Erythroblast (primary cell): ENCODE results near the gene HOXC5.

Experiments used
- DNase-seq, 2 experiments: peaks; one replicate each; lab custom pipeline; 2025; lab: John Stamatoyannopoulos, UW
- GATA1 ChIP-seq: IDR thresholded peaks from 2 replicates; pipeline ENCODE4 v1.6.1; 2011; ENCODE audit warnings: low read depth, mild to moderate bottlenecking, control low read depth, low read length, moderate library complexity
- POLR2A ChIP-seq: IDR thresholded peaks from 2 replicates; pipeline ENCODE4 v1.6.1; 2011; ENCODE audit warnings: mild to moderate bottlenecking, low read length

HOXC5 gene

DNA sequence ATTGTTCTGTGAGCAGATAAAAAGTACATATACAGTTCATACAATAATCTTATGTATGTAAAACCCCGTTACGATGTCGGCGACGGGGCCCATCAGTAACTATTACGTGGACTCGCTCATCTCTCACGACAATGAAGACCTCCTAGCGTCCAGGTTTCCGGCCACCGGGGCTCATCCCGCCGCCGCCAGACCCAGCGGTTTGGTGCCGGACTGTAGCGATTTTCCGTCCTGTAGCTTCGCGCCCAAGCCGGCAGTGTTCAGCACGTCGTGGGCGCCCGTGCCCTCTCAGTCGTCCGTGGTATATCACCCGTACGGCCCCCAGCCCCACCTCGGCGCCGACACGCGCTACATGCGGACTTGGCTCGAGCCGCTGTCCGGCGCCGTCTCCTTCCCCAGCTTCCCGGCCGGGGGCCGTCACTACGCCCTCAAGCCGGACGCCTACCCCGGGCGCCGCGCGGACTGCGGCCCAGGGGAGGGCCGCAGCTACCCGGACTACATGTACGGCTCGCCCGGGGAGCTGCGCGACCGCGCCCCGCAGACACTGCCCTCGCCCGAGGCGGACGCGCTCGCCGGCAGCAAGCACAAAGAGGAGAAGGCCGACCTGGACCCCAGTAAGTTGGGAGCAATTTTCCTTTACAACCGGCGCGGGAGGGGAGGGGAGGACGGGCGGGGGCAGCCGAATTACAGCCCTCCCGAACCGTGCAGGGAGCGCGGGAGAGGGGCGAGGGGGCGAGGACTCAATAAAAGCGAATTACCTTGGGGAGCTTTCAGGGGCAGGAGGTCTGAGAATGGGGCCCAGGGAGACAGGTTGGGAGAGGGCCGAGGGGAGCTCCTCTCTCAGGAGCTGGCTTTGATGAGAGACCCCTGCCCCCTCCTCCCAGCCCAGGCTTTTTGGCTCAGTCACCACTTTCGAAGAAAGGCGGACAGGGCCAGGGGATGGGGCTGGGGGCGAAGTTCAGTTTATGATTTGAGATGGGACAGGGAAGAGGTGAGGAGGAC lies 32.4 kb upstream of the HOXC5 start, which contains the start of gene HOXC9:
TSS of gene HOXC9 (plus strand) at position 46 of the 999 bp plus-strand sequence. CDS start at position 74, 28 bp downstream.
- TF ChIP-seq POLR2A (no peak), GATA1 (no peak)
- DNase-seq, result no peak

DNA sequence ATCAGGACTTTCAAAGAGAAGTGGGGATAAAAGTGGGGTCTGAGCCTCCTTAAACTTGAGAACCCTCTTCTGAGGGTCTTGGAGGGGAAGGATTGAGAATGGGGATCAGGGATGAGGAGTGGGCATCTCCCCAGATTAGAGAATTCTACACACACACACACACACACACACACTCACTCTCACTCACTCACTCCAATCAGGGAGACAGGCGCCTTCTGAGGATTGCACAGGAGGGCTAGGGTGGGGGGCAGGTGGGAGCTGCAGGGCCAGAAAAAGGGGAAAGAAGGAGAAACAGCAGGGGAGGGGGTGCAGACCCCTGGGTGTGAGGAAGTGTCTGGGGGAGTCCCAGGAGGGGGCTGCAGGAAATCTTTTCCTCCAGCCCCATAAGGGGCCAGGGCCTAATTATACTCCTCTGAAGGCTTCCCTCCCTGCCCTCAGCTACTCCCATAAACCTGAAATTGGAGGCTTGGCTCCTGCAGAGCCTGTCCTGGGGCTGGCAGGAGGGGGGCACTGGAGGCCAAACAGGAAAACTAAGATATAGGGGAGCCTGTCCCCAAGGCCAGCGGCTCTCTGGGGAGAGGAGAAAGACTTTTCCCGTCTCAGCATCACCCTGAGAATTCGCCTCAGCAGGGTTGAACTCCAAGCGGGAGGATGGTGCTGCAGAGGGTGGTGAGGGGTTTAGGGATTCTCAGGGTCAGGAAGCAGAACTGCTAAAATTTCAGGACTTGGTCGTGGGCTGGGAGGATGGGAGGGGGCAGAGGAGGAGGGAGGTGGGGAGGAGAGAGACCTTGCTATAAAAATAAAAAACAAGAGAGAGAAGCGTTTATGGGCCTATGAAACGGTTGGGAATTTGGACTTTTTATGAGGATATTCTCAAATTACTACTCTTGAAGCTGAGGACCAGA lies 31.3 kb upstream of the HOXC5 start:
- TF ChIP-seq POLR2A (no peak), GATA1 (no peak)
- DNase-seq, result no peak

DNA sequence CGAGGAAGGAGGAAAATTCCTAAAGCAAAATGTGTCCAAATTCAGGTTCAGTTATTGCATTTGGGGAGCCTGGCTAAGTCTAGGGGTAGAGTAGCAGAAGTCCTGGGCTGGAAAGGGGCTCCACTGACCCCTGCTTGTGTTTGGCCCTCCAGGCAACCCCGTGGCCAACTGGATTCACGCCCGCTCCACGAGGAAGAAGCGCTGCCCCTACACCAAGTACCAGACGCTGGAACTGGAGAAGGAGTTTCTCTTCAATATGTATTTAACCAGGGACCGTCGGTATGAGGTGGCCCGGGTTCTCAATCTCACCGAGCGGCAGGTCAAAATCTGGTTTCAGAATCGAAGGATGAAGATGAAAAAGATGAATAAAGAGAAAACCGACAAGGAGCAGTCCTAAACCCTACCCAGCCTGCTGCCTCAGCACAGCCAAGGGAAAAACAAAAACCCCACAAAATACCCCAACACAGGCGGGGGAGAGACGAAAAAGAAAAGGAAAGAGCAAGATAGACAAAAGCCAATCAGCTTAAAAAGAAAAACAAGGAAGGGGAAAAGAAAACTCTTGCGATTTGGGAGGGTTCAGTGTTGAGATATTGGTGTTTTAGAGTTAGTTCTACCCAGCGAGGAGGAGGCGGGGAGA lies 30.5 kb upstream of the HOXC5 start:
- no peak for DNase-seq
- no peak for TF ChIP-seq GATA1
- TF ChIP-seq POLR2A, result no peak

- TF ChIP-seq POLR2A, result no peak
- no peak for TF ChIP-seq GATA1
- no peak for DNase-seq
These were observed 29.9 kb upstream of the HOXC5 start for GRCh38 chr12:54002915-54003389.

- TF ChIP-seq GATA1 (no peak), POLR2A (no peak)
- DNase-seq, result no peak
These were observed 29.2 kb upstream of the HOXC5 start for GRCh38 chr12:54003625-54004024.

- TF ChIP-seq POLR2A (no peak), GATA1 (no peak)
- DNase-seq, result no peak
These were observed 28.6 kb upstream of the HOXC5 start for GRCh38 chr12:54004063-54004840.

DNA sequence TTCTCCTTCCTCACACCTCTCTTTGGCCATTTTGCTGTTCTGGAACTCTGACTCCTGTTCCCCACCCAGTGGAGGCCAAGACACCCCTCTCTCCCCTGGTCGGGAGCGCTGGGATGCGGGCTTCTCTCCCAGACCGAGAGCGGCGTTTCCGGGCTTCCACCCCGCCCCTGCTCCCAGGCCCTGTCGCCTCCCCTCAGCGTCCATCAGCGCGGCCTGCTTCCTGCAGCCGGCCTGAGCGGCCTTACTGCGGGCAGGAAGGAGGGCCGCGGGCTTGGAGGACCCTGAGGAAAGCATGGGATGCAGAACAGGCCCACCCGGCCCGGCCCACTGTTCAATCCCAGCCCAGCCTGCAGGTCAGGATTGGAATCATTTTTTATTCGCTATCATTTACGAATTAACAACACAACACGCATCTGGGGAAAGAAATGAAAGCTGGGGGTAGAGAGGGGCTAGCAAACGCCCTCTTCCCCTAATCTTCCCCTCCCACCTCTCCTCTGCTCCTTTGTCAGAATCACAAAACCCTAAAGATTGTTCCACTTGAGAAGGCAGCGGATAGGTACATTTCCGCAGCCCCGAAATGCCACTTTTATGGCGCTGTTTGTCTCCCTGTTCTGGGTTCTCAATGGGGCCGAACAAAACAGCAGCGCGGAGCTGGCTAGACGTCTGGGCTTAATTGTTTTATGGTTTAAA lies 27.9 kb upstream of the HOXC5 start:
- no peak for DNase-seq
- no peak for TF ChIP-seq POLR2A

DNA sequence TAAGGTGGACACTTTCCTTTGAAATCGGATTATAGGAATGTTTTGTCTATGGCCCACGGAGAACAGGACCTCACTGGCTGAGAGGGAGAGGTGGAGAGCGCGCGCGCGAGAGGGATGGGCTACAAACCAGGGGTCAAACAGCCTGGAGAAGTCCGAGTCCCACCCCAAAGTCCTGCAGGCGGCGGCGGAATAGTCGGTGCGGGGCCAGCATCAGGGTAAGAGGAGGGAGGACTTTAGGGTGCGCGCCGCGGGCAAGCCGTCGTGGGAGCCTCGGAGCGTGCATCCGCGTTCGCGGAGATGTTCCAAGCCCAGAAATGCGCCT lies 27.4 kb upstream of the HOXC5 start:
- DNase-seq, result no peak
- TF ChIP-seq GATA1 (no peak), POLR2A (no peak)

DNA sequence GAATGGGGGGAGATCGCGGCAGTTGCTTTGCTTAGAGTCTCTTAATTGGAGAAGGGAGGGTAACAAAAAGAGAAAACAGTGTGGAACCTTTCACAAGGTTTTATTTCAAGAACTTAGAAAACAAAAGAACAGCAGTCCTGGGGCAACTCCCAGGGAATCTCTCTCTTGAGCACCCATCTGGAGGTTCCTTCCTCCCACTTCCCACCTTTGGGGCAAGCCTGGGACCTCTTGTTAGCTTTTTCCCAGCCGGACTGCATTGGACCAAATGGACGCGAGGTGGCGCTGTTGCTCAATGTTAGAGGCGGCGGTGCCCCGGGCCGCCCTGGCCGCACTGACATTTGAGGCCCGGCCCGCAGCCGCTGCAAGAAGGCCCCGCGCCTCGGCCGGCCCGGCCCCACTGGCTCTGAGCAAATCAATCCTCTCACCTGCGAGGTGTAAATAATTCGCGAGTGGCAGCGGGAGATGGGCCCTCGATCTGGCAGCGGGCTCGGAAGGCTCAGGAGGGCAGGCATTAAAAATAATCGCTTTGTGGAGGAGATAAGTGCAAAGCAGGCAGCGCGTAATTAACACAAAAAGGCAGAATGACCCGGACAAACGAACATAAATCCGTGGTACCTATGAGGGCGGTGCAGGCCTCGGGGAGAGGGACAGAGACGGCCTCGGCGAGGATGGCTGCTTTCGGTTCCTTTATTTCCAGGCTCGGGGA lies 26.8 kb upstream of the HOXC5 start:
- DNase-seq, result peak; percentile 76 to 89
- TF ChIP-seq POLR2A (no peak), GATA1 (no peak)

DNA sequence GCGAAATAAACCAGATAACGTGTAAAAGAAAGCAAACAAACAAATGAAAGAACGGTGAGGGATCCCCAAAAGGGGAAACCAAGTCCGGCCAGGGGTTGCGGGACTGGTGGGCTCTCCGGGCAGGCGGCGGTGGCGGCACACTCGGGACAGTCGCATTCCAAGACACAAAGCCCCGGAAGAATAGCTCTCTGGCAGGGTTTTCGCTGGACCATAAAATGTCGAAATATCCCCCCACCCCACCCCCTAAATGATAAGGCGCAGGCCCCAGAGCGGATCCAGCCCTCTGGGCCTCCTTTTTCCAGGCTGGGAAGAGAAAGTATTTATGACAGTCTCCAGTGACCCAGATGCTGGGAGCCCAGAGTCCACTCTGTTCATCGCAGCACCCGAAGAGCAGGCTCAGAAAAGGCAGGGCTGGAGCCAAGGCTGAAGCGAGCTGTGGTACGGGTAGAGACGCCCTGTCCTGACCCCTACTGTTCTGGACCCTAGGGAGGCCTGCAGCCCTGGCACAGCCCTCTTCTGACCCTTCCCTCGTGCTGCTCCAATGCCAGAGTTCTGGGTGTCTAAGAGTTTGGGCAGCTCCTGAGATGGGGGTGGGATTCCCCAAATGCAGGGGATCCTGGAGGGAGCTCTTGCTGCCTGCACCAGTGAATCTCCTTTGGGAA lies 26.2 kb upstream of the HOXC5 start:
- TF ChIP-seq POLR2A (no peak), GATA1 (no peak)
- no peak for DNase-seq
